Measurements from ENCODE around the gene RGS7. TPM values are rescaled to one million over a fixed set of nuclear protein-coding genes. Genes with fewer than 3 reads are reported as not detected.
"Not testable (repeated sequence)": the region's sequence is repeated elsewhere in the genome, so short reads cannot be mapped to it uniquely, and the experiment has no call there.

RGS7 gene
- total RNA-seq, 2 donors from 2014 or later, result not detected

- H3K9me3 Mint-ChIP-seq, result no peaks in the 10 kb centered on the region
- no peak for DNase-seq (ENCODE audit: low spot score in 2 of 2)
- H3K36me3 Mint-ChIP-seq, result no peaks in the 10 kb centered on the region
- ATAC-seq, result no peak
- no peak overlapping the region for H3K27ac Mint-ChIP-seq
These were observed 580.8 kb downstream of the RGS7 start for GRCh38 chr1:240776237-240776636.

- H3K27ac Mint-ChIP-seq, result no peak overlapping the region
- H3K9me3 Mint-ChIP-seq, result no peaks in the 10 kb centered on the region
- ATAC-seq (no peak), DNase-seq (ENCODE audit: low spot score in 2 of 2) (no peak)
- no peaks in the 10 kb centered on the region for H3K36me3 Mint-ChIP-seq
These were observed 584.9 kb downstream of the RGS7 start for GRCh38 chr1:240772131-240772530.

GRCh38 chr1:240771450-240771849 is 585.6 kb downstream of the RGS7 start:
- Mint-ChIP-seq H3K9me3 (no peaks in the 10 kb centered on the region), H3K36me3 (no peaks in the 10 kb centered on the region), H3K27ac (no peak overlapping the region)
- no peak for ATAC-seq
- no peak for DNase-seq (ENCODE audit: low spot score in 2 of 2)

GRCh38 chr1:240768979-240769378 is 588.0 kb downstream of the RGS7 start:
- DNase-seq (ENCODE audit: low spot score in 2 of 2), result no peak
- Mint-ChIP-seq H3K9me3 (no peaks in the 10 kb centered on the region), H3K27ac (no peak overlapping the region), H3K36me3 (no peaks in the 10 kb centered on the region)
- no peak for ATAC-seq

GRCh38 chr1:240766831-240767230 is 590.2 kb downstream of the RGS7 start:
- H3K9me3 Mint-ChIP-seq, result peaks cover 0 to 3% of the 10 kb centered on the region in 2 donors
- H3K36me3 Mint-ChIP-seq, result no peaks in the 10 kb centered on the region
- no peak overlapping the region for H3K27ac Mint-ChIP-seq
- no peak for ATAC-seq
- DNase-seq (ENCODE audit: low spot score in 2 of 2), result no peak

- Mint-ChIP-seq H3K9me3 (peaks cover 0 to 3% of the 10 kb centered on the region in 2 donors), H3K27ac (no peak overlapping the region), H3K36me3 (no peaks in the 10 kb centered on the region)
- no peak for DNase-seq (ENCODE audit: low spot score in 2 of 2)
- ATAC-seq, result no peak
These were observed 591.2 kb downstream of the RGS7 start for GRCh38 chr1:240765732-240766363.

- ATAC-seq, result no peak
These were observed 593.2 kb downstream of the RGS7 start for GRCh38 chr1:240763771-240764170.

GRCh38 chr1:240763095-240763494 is 593.9 kb downstream of the RGS7 start:
- not testable (repeated sequence) for H3K27ac Mint-ChIP-seq; ATAC-seq; H3K9me3 Mint-ChIP-seq; H3K36me3 Mint-ChIP-seq; DNase-seq (ENCODE audit: low spot score in 2 of 2)

More at GRCh38 chr1:240763771-240764170, 593.2 kb downstream of the RGS7 start:
- Mint-ChIP-seq H3K9me3 (peaks cover 0 to 3% of the 10 kb centered on the region in 2 donors), H3K27ac (no peak overlapping the region), H3K36me3 (no peaks in the 10 kb centered on the region)
- DNase-seq (ENCODE audit: low spot score in 2 of 2), result no peak

GRCh38 chr1:240762471-240762987 is 594.5 kb downstream of the RGS7 start:
- not testable (repeated sequence) for ATAC-seq; H3K27ac Mint-ChIP-seq; DNase-seq (ENCODE audit: low spot score in 2 of 2); H3K9me3 Mint-ChIP-seq; H3K36me3 Mint-ChIP-seq

GRCh38 chr1:240758777-240759176 is 598.2 kb downstream of the RGS7 start:
- not testable (repeated sequence) for H3K27ac Mint-ChIP-seq; H3K36me3 Mint-ChIP-seq; ATAC-seq; DNase-seq (ENCODE audit: low spot score in 2 of 2); H3K9me3 Mint-ChIP-seq

GRCh38 chr1:240758296-240758695 is 598.7 kb downstream of the RGS7 start:
- ATAC-seq (no peak), DNase-seq (ENCODE audit: low spot score in 2 of 2) (no peak)
- peaks cover 0 to 3% of the 10 kb centered on the region in 2 donors for H3K9me3 Mint-ChIP-seq
- H3K36me3 Mint-ChIP-seq, result no peaks in the 10 kb centered on the region
- no peak overlapping the region for H3K27ac Mint-ChIP-seq

GRCh38 chr1:240747907-240748306 is 609.1 kb downstream of the RGS7 start:
- DNase-seq (ENCODE audit: low spot score in 2 of 2) (no peak), ATAC-seq (no peak)
- Mint-ChIP-seq H3K9me3 (no peaks in the 10 kb centered on the region), H3K27ac (no peak overlapping the region), H3K36me3 (no peaks in the 10 kb centered on the region)

- DNase-seq (ENCODE audit: low spot score in 2 of 2) (no peak), ATAC-seq (no peak)
- Mint-ChIP-seq H3K9me3 (no peaks in the 10 kb centered on the region), H3K36me3 (no peaks in the 10 kb centered on the region), H3K27ac (no peak overlapping the region)
These were observed 613.3 kb downstream of the RGS7 start for GRCh38 chr1:240743705-240744104.

GRCh38 chr1:240739754-240740153 is 617.3 kb downstream of the RGS7 start:
- no peaks in the 10 kb centered on the region for H3K36me3 Mint-ChIP-seq
- H3K9me3 Mint-ChIP-seq, result no peaks in the 10 kb centered on the region
- ATAC-seq (no peak), DNase-seq (ENCODE audit: low spot score in 2 of 2) (no peak)
- H3K27ac Mint-ChIP-seq, result no peak overlapping the region

GRCh38 chr1:240739139-240739538 is 617.9 kb downstream of the RGS7 start:
- no peak for ATAC-seq
- H3K36me3 Mint-ChIP-seq, result no peaks in the 10 kb centered on the region
- DNase-seq (ENCODE audit: low spot score in 2 of 2), result no peak
- H3K9me3 Mint-ChIP-seq, result no peaks in the 10 kb centered on the region
- H3K27ac Mint-ChIP-seq, result no peak overlapping the region

- no peak for ATAC-seq
- no peak overlapping the region for H3K27ac Mint-ChIP-seq
- DNase-seq (ENCODE audit: low spot score in 2 of 2), result no peak
These were observed 619.2 kb downstream of the RGS7 start for GRCh38 chr1:240737766-240738265.

GRCh38 chr1:240737298-240737697 is 619.7 kb downstream of the RGS7 start:
- ATAC-seq (no peak), DNase-seq (ENCODE audit: low spot score in 2 of 2) (no peak)
- H3K36me3 Mint-ChIP-seq, result no peaks in the 10 kb centered on the region
- H3K27ac Mint-ChIP-seq, result peak overlapping the region in 1 of 2 donors; percentile 14
- no peaks in the 10 kb centered on the region for H3K9me3 Mint-ChIP-seq

More at GRCh38 chr1:240737766-240738265, 619.2 kb downstream of the RGS7 start:
- no peaks in the 10 kb centered on the region for H3K9me3 Mint-ChIP-seq
- H3K36me3 Mint-ChIP-seq, result no peaks in the 10 kb centered on the region

GRCh38 chr1:240734705-240735104 is 622.3 kb downstream of the RGS7 start:
- H3K27ac Mint-ChIP-seq; ATAC-seq; H3K36me3 Mint-ChIP-seq; DNase-seq (ENCODE audit: low spot score in 2 of 2); H3K9me3 Mint-ChIP-seq: not testable (repeated sequence)

All from activated naive CD4-positive, alpha-beta T cell treated with anti-CD3 and anti-CD28 coated beads, Interleukin-2, amount 50 U/mL, for 72 hours (primary cell).